ENCODE results near the gene RRM2.

RRM2 gene

DNA sequence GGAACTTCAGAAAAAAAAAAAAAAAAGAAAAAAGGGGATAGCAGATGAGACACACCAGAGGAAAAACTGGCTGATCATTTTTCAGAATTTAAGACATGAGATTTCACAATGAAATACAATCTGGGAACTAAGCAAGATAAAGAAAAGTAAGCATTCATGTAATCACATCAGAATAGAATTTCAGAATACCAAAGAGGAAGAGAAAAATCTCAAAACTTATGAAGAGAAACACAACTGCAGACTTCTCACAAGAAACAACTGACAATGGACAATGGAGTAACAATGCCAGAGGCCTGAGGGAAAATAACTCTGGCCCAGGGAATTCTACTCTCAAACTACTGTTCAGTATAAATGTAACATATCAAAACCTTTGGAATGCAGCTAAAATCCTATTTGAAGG lies 13.2 kb upstream of the RRM2 start:
- TF ChIP-seq, protein P1, sequence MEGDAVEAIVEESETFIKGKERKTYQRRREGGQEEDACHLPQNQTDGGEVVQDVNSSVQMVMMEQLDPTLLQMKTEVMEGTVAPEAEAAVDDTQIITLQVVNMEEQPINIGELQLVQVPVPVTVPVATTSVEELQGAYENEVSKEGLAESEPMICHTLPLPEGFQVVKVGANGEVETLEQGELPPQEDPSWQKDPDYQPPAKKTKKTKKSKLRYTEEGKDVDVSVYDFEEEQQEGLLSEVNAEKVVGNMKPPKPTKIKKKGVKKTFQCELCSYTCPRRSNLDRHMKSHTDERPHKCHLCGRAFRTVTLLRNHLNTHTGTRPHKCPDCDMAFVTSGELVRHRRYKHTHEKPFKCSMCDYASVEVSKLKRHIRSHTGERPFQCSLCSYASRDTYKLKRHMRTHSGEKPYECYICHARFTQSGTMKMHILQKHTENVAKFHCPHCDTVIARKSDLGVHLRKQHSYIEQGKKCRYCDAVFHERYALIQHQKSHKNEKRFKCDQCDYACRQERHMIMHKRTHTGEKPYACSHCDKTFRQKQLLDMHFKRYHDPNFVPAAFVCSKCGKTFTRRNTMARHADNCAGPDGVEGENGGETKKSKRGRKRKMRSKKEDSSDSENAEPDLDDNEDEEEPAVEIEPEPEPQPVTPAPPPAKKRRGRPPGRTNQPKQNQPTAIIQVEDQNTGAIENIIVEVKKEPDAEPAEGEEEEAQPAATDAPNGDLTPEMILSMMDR (IDR thresholded peaks at IDR 0.05), result no peak
- no peak overlapping the region for H3K4me3 Mint-ChIP-seq
- no peak for DNase-seq
- peaks cover 17% of the 10 kb centered on the region for H3K9me3 Mint-ChIP-seq
- H3K4me1 Mint-ChIP-seq, result peaks cover 9% of the 10 kb centered on the region
- H3K36me3 Mint-ChIP-seq (ENCODE audit: low read depth), result peaks cover 8% of the 10 kb centered on the region
- H3K27me3 Mint-ChIP-seq (ENCODE audit: low read depth, poor library complexity), result peaks cover 8% of the 10 kb centered on the region
- H3K27ac Mint-ChIP-seq, result no peak overlapping the region

DNA sequence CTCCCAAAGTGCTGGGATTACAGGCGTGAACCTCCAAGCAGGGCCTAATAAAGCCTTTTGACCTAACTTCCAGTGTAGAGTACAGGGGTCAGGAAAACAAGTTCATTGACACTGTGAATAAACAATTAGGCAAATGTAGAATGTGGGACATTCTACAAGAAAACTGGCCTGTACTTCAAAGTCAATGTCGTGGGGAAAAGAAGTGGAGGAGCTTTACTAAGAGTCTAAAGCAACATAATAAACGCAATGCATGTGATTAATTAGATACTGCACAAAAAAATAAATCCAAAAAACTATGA lies 3.6 kb upstream of the RRM2 start:
- no peak overlapping the region for H3K27ac Mint-ChIP-seq
- H3K4me3 Mint-ChIP-seq, result no peak overlapping the region

DNA sequence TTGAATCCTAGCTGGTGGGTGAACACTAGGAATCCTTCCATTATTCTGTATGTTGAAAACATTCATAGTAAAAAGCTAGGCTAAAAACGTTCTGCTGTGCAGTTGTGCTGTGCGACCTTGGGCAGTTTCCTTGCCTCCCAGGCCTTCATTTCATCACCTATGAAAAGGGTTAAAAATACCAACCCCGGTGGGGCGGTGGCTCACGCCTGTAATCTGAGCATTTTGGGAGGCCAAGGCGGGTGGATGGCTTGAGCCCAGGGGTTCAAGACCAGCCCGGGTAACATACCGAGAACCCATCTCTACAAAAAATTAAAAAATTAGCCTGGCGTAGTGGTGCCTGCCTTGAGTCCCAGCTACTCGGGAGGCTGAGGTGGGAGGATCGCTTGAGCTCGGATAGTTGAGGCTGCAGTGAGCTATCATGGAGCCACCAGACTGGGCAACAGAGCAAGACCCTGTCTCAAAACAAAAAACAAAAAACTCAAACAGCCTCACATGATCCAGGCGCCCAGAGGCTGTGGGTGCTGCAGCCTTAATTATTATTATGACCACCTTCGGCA lies 2.9 kb upstream of the RRM2 start:
- no peaks in the 10 kb centered on the region for H3K9me3 Mint-ChIP-seq
- peak overlapping the region; percentile 93 for H3K4me3 Mint-ChIP-seq

More for the DNA sequence above, 3.6 kb upstream of the RRM2 start:
- Mint-ChIP-seq H3K36me3 (ENCODE audit: low read depth) (no peaks in the 10 kb centered on the region), H3K27me3 (ENCODE audit: low read depth, poor library complexity) (no peaks in the 10 kb centered on the region), H3K4me1 (peaks cover 28% of the 10 kb centered on the region), H3K9me3 (no peaks in the 10 kb centered on the region)
- TF ChIP-seq, protein P1 (IDR thresholded peaks at IDR 0.05), result no peak
- DNase-seq, result no peak

DNA sequence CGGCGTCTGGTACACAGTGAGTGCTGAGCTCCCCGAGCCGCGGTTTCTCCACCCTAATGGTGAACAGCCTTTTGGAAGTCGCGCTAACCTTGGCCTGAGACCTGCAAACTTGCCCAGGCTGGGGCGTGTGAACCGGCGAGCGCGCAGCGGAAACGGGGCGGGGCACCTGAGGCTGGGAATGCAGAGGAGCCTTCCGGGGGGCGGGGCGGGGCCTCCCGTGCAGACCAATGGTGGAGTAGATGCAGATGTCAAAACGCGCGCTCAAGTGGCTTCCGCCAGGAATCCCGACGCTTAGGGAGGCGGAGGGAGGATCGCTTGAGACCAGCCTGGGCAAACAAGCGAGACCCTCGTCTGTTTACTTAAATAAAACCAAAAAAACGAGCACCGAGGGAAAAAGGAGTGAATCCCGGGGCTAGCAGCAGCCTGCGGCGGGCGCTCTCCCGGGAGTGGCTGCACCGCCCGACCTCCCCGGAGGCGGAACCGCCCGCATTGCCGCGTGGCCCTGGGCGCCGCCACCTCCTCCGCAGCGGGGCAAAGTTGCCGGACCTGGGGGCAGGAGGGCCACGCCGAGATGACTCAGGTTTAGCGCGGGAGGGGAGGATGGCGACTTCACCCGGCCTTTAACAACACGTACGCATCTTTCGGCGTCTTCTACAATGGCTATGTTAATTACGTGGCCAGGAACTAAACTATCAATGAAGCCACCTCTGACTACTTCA lies 2.2 kb upstream of the RRM2 start:
- no peaks in the 10 kb centered on the region for H3K27me3 Mint-ChIP-seq (ENCODE audit: low read depth, poor library complexity)
- TF ChIP-seq, protein P1 (IDR thresholded peaks at IDR 0.05), result no peak
- no peaks in the 10 kb centered on the region for H3K9me3 Mint-ChIP-seq
- H3K36me3 Mint-ChIP-seq (ENCODE audit: low read depth), result peaks cover 9% of the 10 kb centered on the region
- peaks cover 41% of the 10 kb centered on the region for H3K4me1 Mint-ChIP-seq
- peak; percentile 99 for DNase-seq
- peak overlapping the region; percentile 98 for H3K27ac Mint-ChIP-seq
- H3K4me3 Mint-ChIP-seq, result peak overlapping the region; percentile 93

More for the DNA sequence above, 2.9 kb upstream of the RRM2 start:
- DNase-seq, result no peak
- H3K4me1 Mint-ChIP-seq, result peaks cover 35% of the 10 kb centered on the region
- H3K36me3 Mint-ChIP-seq (ENCODE audit: low read depth), result peaks cover 3% of the 10 kb centered on the region
- peak overlapping the region; percentile 98 for H3K27ac Mint-ChIP-seq
- H3K27me3 Mint-ChIP-seq (ENCODE audit: low read depth, poor library complexity), result no peaks in the 10 kb centered on the region
- TF ChIP-seq, protein P1 (IDR thresholded peaks at IDR 0.05), result no peak

DNA sequence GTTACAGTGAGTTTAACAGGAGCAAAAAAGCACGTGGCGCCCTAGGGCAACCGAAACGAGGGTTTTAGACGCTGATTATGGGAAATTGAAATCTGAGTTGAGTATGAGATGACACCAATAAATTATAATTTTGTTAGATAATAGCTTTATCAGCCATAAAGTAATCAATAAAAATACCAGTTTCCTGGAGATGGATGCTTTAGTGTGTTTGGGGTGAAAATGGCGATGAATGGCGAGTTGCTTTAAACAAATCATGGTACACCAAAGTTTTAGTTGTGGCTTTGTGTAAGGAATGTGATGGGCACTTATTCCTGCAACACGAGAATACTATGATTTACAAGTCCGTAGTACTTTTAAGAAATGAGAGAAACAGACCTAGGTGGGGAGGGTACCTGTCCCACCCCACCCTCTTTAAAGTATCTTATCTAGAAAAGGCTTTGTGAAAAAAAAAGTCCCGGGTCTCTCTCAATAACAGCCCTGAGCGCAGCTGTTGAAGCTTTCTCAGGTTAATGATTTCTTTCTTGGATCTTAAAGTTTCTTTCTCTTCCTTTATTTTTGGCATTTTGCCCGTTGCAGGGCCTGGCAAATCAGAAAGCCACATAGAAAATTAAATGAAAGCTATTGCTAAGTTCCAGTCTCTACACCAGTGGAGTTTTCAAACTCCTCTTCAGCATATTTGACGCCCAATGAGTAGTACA lies 1.5 kb upstream of the RRM2 start:
- Mint-ChIP-seq H3K27me3 (ENCODE audit: low read depth, poor library complexity) (no peaks in the 10 kb centered on the region), H3K4me1 (peaks cover 47% of the 10 kb centered on the region), H3K36me3 (ENCODE audit: low read depth) (peaks cover 16% of the 10 kb centered on the region), H3K9me3 (no peaks in the 10 kb centered on the region), H3K4me3 (peak overlapping the region; percentile 93), H3K27ac (peak overlapping the region; percentile 64)
- DNase-seq, result no peak
- TF ChIP-seq, protein P1 (IDR thresholded peaks at IDR 0.05), result no peak

Measured in nephron progenitor cell (in vitro differentiated cells).